Neural cell (in vitro differentiated cells): ENCODE measurements around the gene UNC5B. TPM values are rescaled to one million over a fixed set of nuclear protein-coding genes. Genes with fewer than 3 reads are reported as not detected.

ENCODE experiments used
- H2AFZ ChIP-seq: fragments of 200-600, 300-800 bp; sonication (generic), shearing (Covaris generic); 2 replicates; pipeline ENCODE4 v1.6.0; 2014; ENCODE audit warnings: low read depth, mild to moderate bottlenecking, antibody characterized with exemption, low read length, moderate library complexity
- H3F3A ChIP-seq: fragments of 200-600 bp; shearing (Covaris generic); 2 replicates; pipeline ENCODE4 v1.6.1; 2016; ENCODE audit warnings: mild to moderate bottlenecking, moderate library complexity, mixed read lengths, antibody characterized with exemption, low read length; ENCODE audit not compliant: insufficient read depth, poor library complexity, severe bottlenecking
- H3K27ac ChIP-seq: fragments of 200-600, 300-800 bp; sonication (generic), shearing (Covaris generic); 2 replicates; pipeline ENCODE4 v1.5.1; 2014; ENCODE audit warnings: mild to moderate bottlenecking, low read length, moderate library complexity
- H3K27me3 ChIP-seq: fragments of 300-800, 200-600 bp; sonication (generic), shearing (Covaris generic); 2 replicates; pipeline ENCODE4 v1.6.0; 2014; ENCODE audit warnings: mild to moderate bottlenecking, low read depth, low read length, moderate library complexity; ENCODE audit not compliant: insufficient read depth
- H3K36me3 ChIP-seq: fragments of 300-800, 200-600 bp; sonication (generic), shearing (Covaris generic); 2 replicates; pipeline ENCODE4 v1.5.1; 2014; ENCODE audit warnings: mild to moderate bottlenecking, antibody characterized with exemption, low read length, moderate library complexity; ENCODE audit not compliant: insufficient read depth
- H3K4me2 ChIP-seq: fragments of 300-800, 200-600 bp; sonication (generic), shearing (Covaris generic); 2 replicates; pipeline ENCODE4 v1.6.0; 2014; ENCODE audit warnings: mild to moderate bottlenecking, low read length
- H3K4me3 ChIP-seq: fragments of 300-800, 200-600 bp; sonication (generic), shearing (Covaris generic); 2 replicates; pipeline ENCODE4 v1.5.1; 2014; ENCODE audit warnings: mild to moderate bottlenecking, low read length, moderate library complexity
- H3K79me2 ChIP-seq: fragments of 200-600 bp; shearing (Covaris generic); replicated peaks from 2 replicates; pipeline ENCODE4 v1.6.0; 2014; ENCODE audit warnings: mild to moderate bottlenecking, low read length, moderate library complexity; ENCODE audit not compliant: insufficient read depth
- H3K9ac ChIP-seq: fragments of 300-800, 200-600 bp; sonication (generic), shearing (Covaris generic); 2 replicates; pipeline ENCODE4 v1.6.1; 2016; ENCODE audit warnings: mild to moderate bottlenecking, low read length, mixed read lengths
- H3K9me2 ChIP-seq: fragments of 200-600 bp; shearing (Covaris generic); 2 replicates; pipeline ENCODE4 v1.6.1; 2016; ENCODE audit warnings: mild to moderate bottlenecking, low read length, mixed read lengths; ENCODE audit not compliant: insufficient read depth
- H3K9me3 ChIP-seq: fragments of 200-600, 300-800 bp; sonication (generic), shearing (Covaris generic); 2 replicates; pipeline ENCODE4 v1.6.1; 2016; ENCODE audit warnings: mild to moderate bottlenecking, mixed run types, low read length, moderate library complexity, mixed read lengths
- H4K20me1 ChIP-seq: fragments of 200-600 bp; shearing (Covaris generic); 2 replicates; pipeline ENCODE4 v1.6.1; 2016; ENCODE audit warnings: mild to moderate bottlenecking, mixed run types; ENCODE audit not compliant: insufficient read depth
- EP300 ChIP-seq: fragments of 450-650 bp; conservative IDR thresholded peaks from 2 replicates; pipeline ENCODE4 v1.6.1; 2014; ENCODE audit warnings: antibody characterized with exemption, mild to moderate bottlenecking, moderate library complexity; ENCODE audit not compliant: poor library complexity, severe bottlenecking
- EZH2 ChIP-seq: fragments of 200-600, 300-800 bp; shearing (Covaris generic), sonication (generic); IDR thresholded peaks from 2 replicates; pipeline ENCODE4 v1.6.1; 2014; ENCODE audit warnings: antibody characterized with exemption, low read length, borderline replicate concordance, mild to moderate bottlenecking; ENCODE audit not compliant: insufficient read depth, poor library complexity, severe bottlenecking
- MXI1 ChIP-seq: fragments of 450-650 bp; conservative IDR thresholded peaks from 2 replicates; pipeline ENCODE4 v1.6.1; 2014; ENCODE audit warnings: antibody characterized with exemption, mild to moderate bottlenecking; ENCODE audit not compliant: poor library complexity, severe bottlenecking
- POLR2AphosphoS5 ChIP-seq: IDR thresholded peaks from 2 replicates; pipeline ENCODE4 v1.6.1; 2012
- RAD21 ChIP-seq: fragments of 450-650 bp; conservative IDR thresholded peaks from 2 replicates; pipeline ENCODE4 v1.6.1; 2014; ENCODE audit warnings: antibody characterized with exemption, mild to moderate bottlenecking, moderate library complexity
- SMC3 ChIP-seq: fragments of 450-650 bp; conservative IDR thresholded peaks from 2 replicates; pipeline ENCODE4 v1.6.1; 2014; ENCODE audit warnings: antibody characterized with exemption, mild to moderate bottlenecking, moderate library complexity; ENCODE audit not compliant: poor library complexity
- TAF1 ChIP-seq: IDR thresholded peaks from 2 replicates; pipeline ENCODE4 v1.6.1; 2012; ENCODE audit warnings: low read depth
- polyA plus RNA-seq: library from polyadenylated mRNA; depleted of rRNA; stranded (reverse); fragments of >200 nt; gene quantifications from 2 replicates; pipeline ENCODE4 v1.2.3, GENCODE V29; 2014
- TF ChIP-seq, protein P1 (sequence below): fragments of 450-650 bp; IDR thresholded peaks from 2 replicates; pipeline ENCODE4 v1.5.1; 2014; ENCODE audit warnings: antibody characterized with exemption, mild to moderate bottlenecking, moderate library complexity; ENCODE audit not compliant: poor library complexity, severe bottlenecking
- TF ChIP-seq, protein P2 (sequence below): IDR thresholded peaks from 2 replicates; pipeline ENCODE4 v1.6.1; 2012; ENCODE audit warnings: borderline replicate concordance

Gene UNC5B
- polyA plus RNA-seq, 1 donor from 2014 or later = 2.0 TPM

- no peaks in the 10 kb centered on the region for H4K20me1 ChIP-seq
- no peak for TF ChIP-seq EZH2
- TF ChIP-seq TAF1 = no peak
- TF ChIP-seq, protein P1, sequence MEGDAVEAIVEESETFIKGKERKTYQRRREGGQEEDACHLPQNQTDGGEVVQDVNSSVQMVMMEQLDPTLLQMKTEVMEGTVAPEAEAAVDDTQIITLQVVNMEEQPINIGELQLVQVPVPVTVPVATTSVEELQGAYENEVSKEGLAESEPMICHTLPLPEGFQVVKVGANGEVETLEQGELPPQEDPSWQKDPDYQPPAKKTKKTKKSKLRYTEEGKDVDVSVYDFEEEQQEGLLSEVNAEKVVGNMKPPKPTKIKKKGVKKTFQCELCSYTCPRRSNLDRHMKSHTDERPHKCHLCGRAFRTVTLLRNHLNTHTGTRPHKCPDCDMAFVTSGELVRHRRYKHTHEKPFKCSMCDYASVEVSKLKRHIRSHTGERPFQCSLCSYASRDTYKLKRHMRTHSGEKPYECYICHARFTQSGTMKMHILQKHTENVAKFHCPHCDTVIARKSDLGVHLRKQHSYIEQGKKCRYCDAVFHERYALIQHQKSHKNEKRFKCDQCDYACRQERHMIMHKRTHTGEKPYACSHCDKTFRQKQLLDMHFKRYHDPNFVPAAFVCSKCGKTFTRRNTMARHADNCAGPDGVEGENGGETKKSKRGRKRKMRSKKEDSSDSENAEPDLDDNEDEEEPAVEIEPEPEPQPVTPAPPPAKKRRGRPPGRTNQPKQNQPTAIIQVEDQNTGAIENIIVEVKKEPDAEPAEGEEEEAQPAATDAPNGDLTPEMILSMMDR = no peak
- no peak for TF ChIP-seq EP300
- no peak for TF ChIP-seq MXI1
- TF ChIP-seq SMC3 = no peak
- no peak for TF ChIP-seq RAD21
- TF ChIP-seq, protein P2, sequence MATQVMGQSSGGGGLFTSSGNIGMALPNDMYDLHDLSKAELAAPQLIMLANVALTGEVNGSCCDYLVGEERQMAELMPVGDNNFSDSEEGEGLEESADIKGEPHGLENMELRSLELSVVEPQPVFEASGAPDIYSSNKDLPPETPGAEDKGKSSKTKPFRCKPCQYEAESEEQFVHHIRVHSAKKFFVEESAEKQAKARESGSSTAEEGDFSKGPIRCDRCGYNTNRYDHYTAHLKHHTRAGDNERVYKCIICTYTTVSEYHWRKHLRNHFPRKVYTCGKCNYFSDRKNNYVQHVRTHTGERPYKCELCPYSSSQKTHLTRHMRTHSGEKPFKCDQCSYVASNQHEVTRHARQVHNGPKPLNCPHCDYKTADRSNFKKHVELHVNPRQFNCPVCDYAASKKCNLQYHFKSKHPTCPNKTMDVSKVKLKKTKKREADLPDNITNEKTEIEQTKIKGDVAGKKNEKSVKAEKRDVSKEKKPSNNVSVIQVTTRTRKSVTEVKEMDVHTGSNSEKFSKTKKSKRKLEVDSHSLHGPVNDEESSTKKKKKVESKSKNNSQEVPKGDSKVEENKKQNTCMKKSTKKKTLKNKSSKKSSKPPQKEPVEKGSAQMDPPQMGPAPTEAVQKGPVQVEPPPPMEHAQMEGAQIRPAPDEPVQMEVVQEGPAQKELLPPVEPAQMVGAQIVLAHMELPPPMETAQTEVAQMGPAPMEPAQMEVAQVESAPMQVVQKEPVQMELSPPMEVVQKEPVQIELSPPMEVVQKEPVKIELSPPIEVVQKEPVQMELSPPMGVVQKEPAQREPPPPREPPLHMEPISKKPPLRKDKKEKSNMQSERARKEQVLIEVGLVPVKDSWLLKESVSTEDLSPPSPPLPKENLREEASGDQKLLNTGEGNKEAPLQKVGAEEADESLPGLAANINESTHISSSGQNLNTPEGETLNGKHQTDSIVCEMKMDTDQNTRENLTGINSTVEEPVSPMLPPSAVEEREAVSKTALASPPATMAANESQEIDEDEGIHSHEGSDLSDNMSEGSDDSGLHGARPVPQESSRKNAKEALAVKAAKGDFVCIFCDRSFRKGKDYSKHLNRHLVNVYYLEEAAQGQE = no peak
- TF ChIP-seq POLR2AphosphoS5 = no peak
- H3K27me3 ChIP-seq = no peaks in the 10 kb centered on the region
- no peak overlapping the region for H3K4me3 ChIP-seq
- no peak overlapping the region for H3K9ac ChIP-seq
- no peak overlapping the region for H3K27ac ChIP-seq
- H3K9me3 ChIP-seq = no peaks in the 10 kb centered on the region
- H3F3A ChIP-seq = no peaks in the 10 kb centered on the region
- H3K36me3 ChIP-seq = no peaks in the 10 kb centered on the region
- H3K9me2 ChIP-seq = no peaks in the 10 kb centered on the region
- H3K4me2 ChIP-seq = no peak overlapping the region
- H2AFZ ChIP-seq = no peak overlapping the region
- no peaks in the 10 kb centered on the region for H3K79me2 ChIP-seq
Observed at GRCh38 chr10:71325267-71325666, 112.9 kb downstream of the UNC5B start.

GRCh38 chr10:71326464-71326881 is 114.1 kb downstream of the UNC5B start:
- no peaks in the 10 kb centered on the region for H3K79me2 ChIP-seq
- H3K4me3 ChIP-seq = no peak overlapping the region
- no peaks in the 10 kb centered on the region for H3K9me2 ChIP-seq
- no peak overlapping the region for H3K4me2 ChIP-seq
- no peak overlapping the region for H2AFZ ChIP-seq
- H3K27me3 ChIP-seq = no peaks in the 10 kb centered on the region
- no peaks in the 10 kb centered on the region for H4K20me1 ChIP-seq
- no peaks in the 10 kb centered on the region for H3K9me3 ChIP-seq
- H3K9ac ChIP-seq = no peak overlapping the region
- no peak overlapping the region for H3K27ac ChIP-seq
- H3F3A ChIP-seq = no peaks in the 10 kb centered on the region
- no peaks in the 10 kb centered on the region for H3K36me3 ChIP-seq
- TF ChIP-seq TAF1 (no peak), EP300 (no peak)
